Measurements from ENCODE around the gene BMPR1B.

DNA sequence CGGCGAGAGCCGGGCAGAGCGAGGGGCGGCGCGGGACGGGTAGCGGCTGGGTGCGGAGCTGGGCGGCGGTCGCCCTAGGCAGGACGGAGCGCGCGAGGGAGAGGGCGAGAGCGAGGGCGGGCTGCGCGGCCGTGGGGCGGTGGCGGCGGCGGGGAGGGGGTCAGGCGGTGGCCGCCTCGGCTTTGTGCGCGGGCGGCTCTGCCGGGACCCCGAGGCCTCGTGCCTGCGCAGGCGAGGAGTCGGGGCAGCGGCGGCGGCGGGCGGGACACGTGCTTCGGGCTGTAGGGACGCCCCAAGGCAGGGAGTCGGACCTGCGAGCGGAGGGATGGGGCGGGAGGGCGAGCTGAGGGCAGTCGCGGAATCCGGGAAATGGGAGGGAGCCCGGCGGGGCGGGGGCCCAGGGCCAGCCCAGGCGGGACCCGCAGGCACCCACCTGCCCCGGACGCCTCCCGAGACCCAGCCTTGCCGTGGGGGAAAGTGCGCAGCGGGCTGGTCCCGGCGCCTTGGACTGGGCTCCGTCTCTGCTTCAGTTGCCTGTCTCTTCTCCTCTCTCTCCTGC lies 465 bp downstream of the BMPR1B start:
- TF ChIP-seq, protein P1, sequence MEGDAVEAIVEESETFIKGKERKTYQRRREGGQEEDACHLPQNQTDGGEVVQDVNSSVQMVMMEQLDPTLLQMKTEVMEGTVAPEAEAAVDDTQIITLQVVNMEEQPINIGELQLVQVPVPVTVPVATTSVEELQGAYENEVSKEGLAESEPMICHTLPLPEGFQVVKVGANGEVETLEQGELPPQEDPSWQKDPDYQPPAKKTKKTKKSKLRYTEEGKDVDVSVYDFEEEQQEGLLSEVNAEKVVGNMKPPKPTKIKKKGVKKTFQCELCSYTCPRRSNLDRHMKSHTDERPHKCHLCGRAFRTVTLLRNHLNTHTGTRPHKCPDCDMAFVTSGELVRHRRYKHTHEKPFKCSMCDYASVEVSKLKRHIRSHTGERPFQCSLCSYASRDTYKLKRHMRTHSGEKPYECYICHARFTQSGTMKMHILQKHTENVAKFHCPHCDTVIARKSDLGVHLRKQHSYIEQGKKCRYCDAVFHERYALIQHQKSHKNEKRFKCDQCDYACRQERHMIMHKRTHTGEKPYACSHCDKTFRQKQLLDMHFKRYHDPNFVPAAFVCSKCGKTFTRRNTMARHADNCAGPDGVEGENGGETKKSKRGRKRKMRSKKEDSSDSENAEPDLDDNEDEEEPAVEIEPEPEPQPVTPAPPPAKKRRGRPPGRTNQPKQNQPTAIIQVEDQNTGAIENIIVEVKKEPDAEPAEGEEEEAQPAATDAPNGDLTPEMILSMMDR (IDR thresholded peaks at IDR 0.05) = no peak
- TF ChIP-seq POLR2AphosphoS5 (IDR thresholded peaks at IDR 0.05) = no peak
